Liver (tissue), 3 donors: ENCODE measurements around the gene CHAF1B.

ENCODE experiments used
- CTCF ChIP-seq: fragments of 150-350 bp; IDR thresholded peaks from 2 replicates; pipeline ENCODE4 v1.5.1; 2017; ENCODE audit warnings: improper control_type of control experiment, low read depth, low read length; ENCODE audit not compliant: missing input control
- FOXA1 ChIP-seq: IDR thresholded peaks from 2 replicates; pipeline ENCODE4 v1.6.1; 2016; ENCODE audit warnings: antibody characterized with exemption
- RAD21 ChIP-seq, 2 donors: IDR thresholded peaks; 2 replicates each; pipeline ENCODE4 v1.6.1; 2016; ENCODE audit warnings: antibody characterized with exemption in 2 of 2, mild to moderate bottlenecking in 2 of 2
- REST ChIP-seq: IDR thresholded peaks from 2 replicates; pipeline ENCODE4 v1.6.1; 2016; ENCODE audit warnings: antibody characterized with exemption, mild to moderate bottlenecking
- RXRA ChIP-seq, 2 donors: IDR thresholded peaks; 2 replicates each; pipeline ENCODE4 v1.6.1; 2017 to 2018; ENCODE audit warnings: antibody characterized with exemption in 2 of 2, mild to moderate bottlenecking in 1 of 2
- TAF1 ChIP-seq: conservative IDR thresholded peaks from 2 replicates; pipeline ENCODE4 v1.6.1; 2016; ENCODE audit warnings: antibody characterized with exemption, mild to moderate bottlenecking
- YY1 ChIP-seq: IDR thresholded peaks from 2 replicates; pipeline ENCODE4 v1.6.1; 2016; ENCODE audit warnings: antibody characterized with exemption, mild to moderate bottlenecking
- TF ChIP-seq, protein P1 (sequence below): IDR thresholded peaks from 2 replicates; pipeline ENCODE4 v1.6.1; 2016; ENCODE audit warnings: antibody characterized with exemption
- TF ChIP-seq, protein P2 (sequence below): IDR thresholded peaks from 2 replicates; pipeline ENCODE4 v1.6.1; 2016; ENCODE audit warnings: antibody characterized with exemption
- donor health status: healthy.
- donor health status: healthy.

DNA sequence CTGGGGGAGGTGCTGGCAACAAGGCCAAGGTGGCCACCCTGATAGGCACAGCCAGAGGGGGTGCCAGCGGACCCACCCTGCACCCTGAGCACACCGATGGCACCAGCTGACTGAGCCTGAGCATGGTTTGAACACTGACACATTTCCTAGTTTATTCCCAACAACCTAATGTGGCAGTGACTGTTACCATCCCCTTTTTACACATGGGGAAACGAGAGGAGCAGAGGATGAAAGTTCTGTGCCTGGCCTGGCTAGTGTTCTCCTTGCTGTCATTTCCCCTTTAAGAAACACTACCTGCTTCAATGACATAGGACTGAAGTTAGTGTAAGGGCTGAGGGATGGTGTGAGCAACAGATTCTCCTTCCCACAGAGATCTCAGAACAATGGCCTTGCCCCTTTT lies 79.4 kb downstream of the CHAF1B start:
- no peak for TF ChIP-seq CTCF
- TF ChIP-seq, protein P1, sequence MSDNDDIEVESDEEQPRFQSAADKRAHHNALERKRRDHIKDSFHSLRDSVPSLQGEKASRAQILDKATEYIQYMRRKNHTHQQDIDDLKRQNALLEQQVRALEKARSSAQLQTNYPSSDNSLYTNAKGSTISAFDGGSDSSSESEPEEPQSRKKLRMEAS = no peak
- TF ChIP-seq TAF1 = no peak
- TF ChIP-seq RXRA (IDR thresholded peaks at IDR 0.05) = no peak
- TF ChIP-seq REST = no peak
- TF ChIP-seq, protein P2, sequence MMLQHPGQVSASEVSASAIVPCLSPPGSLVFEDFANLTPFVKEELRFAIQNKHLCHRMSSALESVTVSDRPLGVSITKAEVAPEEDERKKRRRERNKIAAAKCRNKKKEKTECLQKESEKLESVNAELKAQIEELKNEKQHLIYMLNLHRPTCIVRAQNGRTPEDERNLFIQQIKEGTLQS = no peak
- no peak for TF ChIP-seq RAD21 (IDR thresholded peaks at IDR 0.05)
- no peak for TF ChIP-seq FOXA1
- TF ChIP-seq YY1 = no peak
